HEK293 (cell line): Measurements from ENCODE around the gene TNFSF4.

ENCODE experiments used
- CTCF ChIP-seq: fragments of 450-650 bp; formaldehyde crosslinking; IDR thresholded peaks from 2 replicates; pipeline ENCODE4 v1.5.1; 2016; ENCODE audit warnings: missing biosample characterization, missing genetic modification characterization
- GLI2 ChIP-seq: fragments of 450-650 bp; formaldehyde crosslinking; IDR thresholded peaks from 2 replicates; pipeline ENCODE4; 2017; ENCODE audit warnings: missing biosample characterization, missing genetic modification characterization, low read depth, borderline replicate concordance
- KLF9 ChIP-seq: fragments of 450-650 bp; formaldehyde crosslinking; IDR thresholded peaks from 2 replicates; pipeline ENCODE4 v1.5.1; 2016; ENCODE audit warnings: missing biosample characterization, missing genetic modification characterization, low read depth
- REST ChIP-seq: fragments of 450-650 bp; formaldehyde crosslinking; IDR thresholded peaks from 2 replicates; pipeline ENCODE4 v1.5.1; 2016; ENCODE audit warnings: missing biosample characterization, missing genetic modification characterization
- ZBTB1 ChIP-seq: fragments of 450-650 bp; formaldehyde crosslinking; IDR thresholded peaks from 2 replicates; pipeline ENCODE4 v1.5.1; 2016; ENCODE audit warnings: missing biosample characterization, missing genetic modification characterization
- ZBTB44 ChIP-seq: fragments of 450-650 bp; IDR thresholded peaks from 2 replicates; pipeline ENCODE4 v1.5.1; 2018; ENCODE audit warnings: missing biosample characterization, mild to moderate bottlenecking, missing genetic modification characterization
- ZNF2 ChIP-seq: fragments of 450-650 bp; formaldehyde crosslinking; IDR thresholded peaks from 2 replicates; pipeline ENCODE4 v1.5.1; 2016; ENCODE audit warnings: missing biosample characterization, missing genetic modification characterization
- ZNF202 ChIP-seq: fragments of 450-650 bp; formaldehyde crosslinking; IDR thresholded peaks from 2 replicates; pipeline ENCODE4 v1.5.1; 2016; ENCODE audit warnings: missing biosample characterization, missing genetic modification characterization, borderline replicate concordance
- ZNF555 ChIP-seq: fragments of 450-650 bp; formaldehyde crosslinking; conservative IDR thresholded peaks from 2 replicates; pipeline ENCODE4 v1.5.1; 2017; ENCODE audit warnings: missing biosample characterization, mild to moderate bottlenecking, missing genetic modification characterization, inconsistent platforms
- TF ChIP-seq, protein P1 (sequence below): fragments of 450-650 bp; formaldehyde crosslinking; IDR thresholded peaks from 2 replicates; pipeline ENCODE4 v1.5.1; 2016; ENCODE audit warnings: missing biosample characterization, missing genetic modification characterization

DNA sequence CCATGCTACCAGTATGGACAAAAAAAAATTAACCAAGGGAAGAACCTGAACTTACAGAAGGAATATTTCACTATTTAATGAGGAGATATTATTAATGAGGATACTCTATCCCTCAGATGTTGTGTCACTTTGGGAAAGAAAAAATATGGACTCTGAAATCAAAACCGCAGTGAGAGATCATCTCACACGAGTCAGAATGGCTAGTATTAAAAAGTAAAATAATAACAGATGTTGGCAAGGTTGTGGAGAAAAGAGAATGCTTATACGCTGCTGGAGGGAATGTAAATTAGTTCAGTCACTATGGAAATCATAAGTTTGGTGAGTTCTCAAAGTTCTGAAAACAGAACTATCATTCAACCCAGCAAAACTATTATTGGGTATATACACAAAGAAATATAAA is 30.9 kb downstream of the TNFSF4 start:
- TF ChIP-seq ZNF2 (no peak), CTCF (tag by site-specific recombination) (no peak), ZNF202 (tag by site-specific recombination) (no peak), REST (tag by site-specific recombination) (no peak), GLI2 (tag by site-specific recombination) (no peak), ZBTB44 (tag by site-specific recombination) (no peak), KLF9 (tag by site-specific recombination) (no peak), ZBTB1 (no peak), ZNF555 (tag by site-specific recombination) (no peak)
- TF ChIP-seq, protein P1, sequence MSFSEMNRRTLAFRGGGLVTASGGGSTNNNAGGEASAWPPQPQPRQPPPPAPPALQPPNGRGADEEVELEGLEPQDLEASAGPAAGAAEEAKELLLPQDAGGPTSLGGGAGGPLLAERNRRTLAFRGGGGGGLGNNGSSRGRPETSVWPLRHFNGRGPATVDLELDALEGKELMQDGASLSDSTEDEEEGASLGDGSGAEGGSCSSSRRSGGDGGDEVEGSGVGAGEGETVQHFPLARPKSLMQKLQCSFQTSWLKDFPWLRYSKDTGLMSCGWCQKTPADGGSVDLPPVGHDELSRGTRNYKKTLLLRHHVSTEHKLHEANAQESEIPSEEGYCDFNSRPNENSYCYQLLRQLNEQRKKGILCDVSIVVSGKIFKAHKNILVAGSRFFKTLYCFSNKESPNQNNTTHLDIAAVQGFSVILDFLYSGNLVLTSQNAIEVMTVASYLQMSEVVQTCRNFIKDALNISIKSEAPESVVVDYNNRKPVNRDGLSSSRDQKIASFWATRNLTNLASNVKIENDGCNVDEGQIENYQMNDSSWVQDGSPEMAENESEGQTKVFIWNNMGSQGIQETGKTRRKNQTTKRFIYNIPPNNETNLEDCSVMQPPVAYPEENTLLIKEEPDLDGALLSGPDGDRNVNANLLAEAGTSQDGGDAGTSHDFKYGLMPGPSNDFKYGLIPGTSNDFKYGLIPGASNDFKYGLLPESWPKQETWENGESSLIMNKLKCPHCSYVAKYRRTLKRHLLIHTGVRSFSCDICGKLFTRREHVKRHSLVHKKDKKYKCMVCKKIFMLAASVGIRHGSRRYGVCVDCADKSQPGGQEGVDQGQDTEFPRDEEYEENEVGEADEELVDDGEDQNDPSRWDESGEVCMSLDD (tag by site-specific recombination) = no peak
